Gastrocnemius medialis (tissue), 4 donors: Measurements from ENCODE around the gene INPP4B.

Source experiments
- POLR2A ChIP-seq, 2 donors: fragments of 450-650 bp; IDR thresholded peaks; one replicate each; pipeline ENCODE4 v1.6.1; 2017; ENCODE audit warnings: antibody characterized with exemption in 2 of 2, mild to moderate bottlenecking in 2 of 2, moderate library complexity in 2 of 2
- TF ChIP-seq, protein P1 (sequence below), 5 experiments: fragments of 450-650 bp in 3 of 5; fragments of 200-600 bp in 2 of 5; sonication (generic) in 2 of 5; IDR thresholded peaks in 4 of 5; conservative IDR thresholded peaks in 1 of 5; 1 replicate in 4 of 5; 2 replicates in 1 of 5; pipeline ENCODE4 v1.5.1; 2016 to 2019; ENCODE audit warnings: antibody characterized with exemption in 5 of 5, mild to moderate bottlenecking in 3 of 5, moderate library complexity in 3 of 5

DNA sequence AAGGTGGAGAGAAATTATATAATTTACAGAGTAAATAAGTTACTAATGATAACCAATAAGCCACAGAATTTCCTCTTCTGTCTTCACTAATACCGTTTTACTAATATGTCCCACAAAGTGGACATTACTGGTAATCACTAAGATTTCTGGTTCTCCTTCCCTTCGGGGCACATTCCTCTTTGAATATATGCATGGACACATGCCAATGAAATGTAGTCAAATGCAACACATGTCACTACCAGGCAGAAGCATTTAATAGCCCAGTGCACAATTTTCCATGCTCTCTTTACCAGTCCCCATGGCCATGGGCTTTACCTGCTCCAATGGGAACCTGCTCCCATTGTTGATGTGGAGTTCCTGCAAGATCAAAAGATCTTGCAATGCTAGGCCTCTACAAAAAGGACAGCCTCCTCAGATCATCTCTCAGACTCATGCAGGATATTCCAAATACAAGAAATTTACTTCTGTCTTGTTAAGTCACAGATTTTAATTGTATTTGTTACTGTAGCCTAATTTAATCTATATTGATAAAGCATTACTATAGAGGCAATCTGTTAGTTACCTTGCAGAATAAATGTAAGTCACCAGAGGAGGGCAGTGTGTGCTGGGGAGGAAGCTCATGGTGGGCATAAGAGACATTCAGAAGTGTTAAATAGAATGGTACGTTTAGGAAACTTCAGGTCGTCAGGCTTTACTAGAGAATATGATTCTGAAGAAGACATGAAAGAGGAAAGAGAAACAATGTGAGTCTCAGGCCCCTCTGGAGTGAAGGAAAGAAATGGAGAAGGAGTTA, 37.1 kb upstream of the INPP4B start:
- TF ChIP-seq, protein P1, sequence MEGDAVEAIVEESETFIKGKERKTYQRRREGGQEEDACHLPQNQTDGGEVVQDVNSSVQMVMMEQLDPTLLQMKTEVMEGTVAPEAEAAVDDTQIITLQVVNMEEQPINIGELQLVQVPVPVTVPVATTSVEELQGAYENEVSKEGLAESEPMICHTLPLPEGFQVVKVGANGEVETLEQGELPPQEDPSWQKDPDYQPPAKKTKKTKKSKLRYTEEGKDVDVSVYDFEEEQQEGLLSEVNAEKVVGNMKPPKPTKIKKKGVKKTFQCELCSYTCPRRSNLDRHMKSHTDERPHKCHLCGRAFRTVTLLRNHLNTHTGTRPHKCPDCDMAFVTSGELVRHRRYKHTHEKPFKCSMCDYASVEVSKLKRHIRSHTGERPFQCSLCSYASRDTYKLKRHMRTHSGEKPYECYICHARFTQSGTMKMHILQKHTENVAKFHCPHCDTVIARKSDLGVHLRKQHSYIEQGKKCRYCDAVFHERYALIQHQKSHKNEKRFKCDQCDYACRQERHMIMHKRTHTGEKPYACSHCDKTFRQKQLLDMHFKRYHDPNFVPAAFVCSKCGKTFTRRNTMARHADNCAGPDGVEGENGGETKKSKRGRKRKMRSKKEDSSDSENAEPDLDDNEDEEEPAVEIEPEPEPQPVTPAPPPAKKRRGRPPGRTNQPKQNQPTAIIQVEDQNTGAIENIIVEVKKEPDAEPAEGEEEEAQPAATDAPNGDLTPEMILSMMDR (IDR thresholded peaks at IDR 0.05 in 4 of 5, conservative IDR thresholded peaks at IDR 0.05 in 1 of 5): peak in 3 of 5 experiments; percentile 16 to 42 (median 42)
- TF ChIP-seq POLR2A (IDR thresholded peaks at IDR 0.05): no peak
